Measurements from ENCODE around the gene HTT. TPM values are rescaled to one million over a fixed set of nuclear protein-coding genes. Genes with fewer than 3 reads are reported as not detected.

HTT gene
- total RNA-seq, 1 experiment from 2014 or later = 85.4 TPM

- TF ChIP-seq HMGA2 (CRISPR knock-in tag; IDR thresholded peaks at IDR 0.05) = no peak
- no peak for TF ChIP-seq SMAD4 (CRISPR knock-in tag; IDR thresholded peaks at IDR 0.05)
- no peak for TF ChIP-seq ZMAT4 (CRISPR knock-in tag; IDR thresholded peaks at IDR 0.05)
- TF ChIP-seq TCF7 (CRISPR knock-in tag; IDR thresholded peaks at IDR 0.05; ENCODE audit: low read depth) = no peak
- TF ChIP-seq ATF3 (CRISPR knock-in tag; conservative IDR thresholded peaks at IDR 0.05) = no peak
- TF ChIP-seq ELF4 (CRISPR knock-in tag; IDR thresholded peaks at IDR 0.05; ENCODE audit: low read depth) = no peak
- no peak for TF ChIP-seq GTF2I (CRISPR knock-in tag; conservative IDR thresholded peaks at IDR 0.05)
- no peak for TF ChIP-seq ZSCAN18 (CRISPR knock-in tag; IDR thresholded peaks at IDR 0.05)
These were observed 166.5 kb downstream of the HTT start (continued) for GRCh38 chr4:3240936-3241522.

GRCh38 chr4:3241898-3242524 lies 167.5 kb downstream of the HTT start:
- Mint-ChIP-seq H3K9me3 (no peaks in the 10 kb centered on the region), H3K4me1 (peaks cover 36% of the 10 kb centered on the region), H3K36me3 (peaks cover 22% of the 10 kb centered on the region), H3K27me3 (ENCODE audit: low read depth) (peaks cover 5% of the 10 kb centered on the region), H3K4me3 (no peak overlapping the region), H3K27ac (peak overlapping the region; percentile 17)
- no peak for TF ChIP-seq SOX15 (CRISPR knock-in tag; IDR thresholded peaks at IDR 0.05)
- no peak for TF ChIP-seq RORB (CRISPR knock-in tag; IDR thresholded peaks at IDR 0.05)
- TF ChIP-seq ZNF121 (CRISPR knock-in tag; IDR thresholded peaks at IDR 0.05) = no peak
- TF ChIP-seq ZNF281 (CRISPR knock-in tag; IDR thresholded peaks at IDR 0.05) = no peak
- no peak for TF ChIP-seq GTF2I (CRISPR knock-in tag; conservative IDR thresholded peaks at IDR 0.05)
- TF ChIP-seq NFYB (CRISPR knock-in tag; conservative IDR thresholded peaks at IDR 0.05; ENCODE audit: low read depth) = no peak
- TF ChIP-seq ZNF423 (CRISPR knock-in tag; IDR thresholded peaks at IDR 0.05) = no peak
- ATAC-seq (no peak), DNase-seq (ENCODE audit: low spot score) (no peak)
- ChIA-PET POLR2A (no interaction called here), CTCF (interaction anchor here (0.6 to 4.9 kb wide), 4 partner anchors 9 to 201 kb away, joined by 3 to 25 read pairs (median 4); no protein-coding TSS in a partner anchor)

GRCh38 chr4:3243136-3243780 lies 168.8 kb downstream of the HTT start:
- no peak for DNase-seq (ENCODE audit: low spot score)
- Mint-ChIP-seq H3K36me3 (peaks cover 19% of the 10 kb centered on the region), H3K9me3 (no peaks in the 10 kb centered on the region), H3K4me3 (no peak overlapping the region), H3K27me3 (ENCODE audit: low read depth) (peaks cover 2% of the 10 kb centered on the region), H3K27ac (peak overlapping the region; percentile 80; the same call in 1 of the 2 replicates), H3K4me1 (peaks cover 23% of the 10 kb centered on the region)
- POLR2A ChIA-PET = no interaction called here
- CTCF ChIA-PET = interaction anchor here (0.6 to 4.9 kb wide), 4 partner anchors 75 to 238 kb away, joined by 6 to 25 read pairs (median 8); no protein-coding TSS in a partner anchor
- ATAC-seq = peak; percentile 15
- TF ChIP-seq ZNF416 (CRISPR knock-in tag; IDR thresholded peaks at IDR 0.05) (no peak), NR2C2 (CRISPR knock-in tag; IDR thresholded peaks at IDR 0.05) (0 out of 2 replicates have a peak, but pooled peaks have one; percentile 28)

Measured in WTC11 (cell line).